ENCODE data around the gene ADGRV1. TPM values are rescaled to one million over a fixed set of nuclear protein-coding genes. Genes with fewer than 3 reads are reported as not detected.
"Not testable (repeated sequence)": the region's sequence is repeated elsewhere in the genome, so short reads cannot be mapped to it uniquely, and the experiment has no call there.

ADGRV1 gene
- polyA plus RNA-seq, 3 donors from 2014 or later: 0.43 TPM; not detected in 2

GRCh38 chr5:90783460-90784333, 225.1 kb downstream of the ADGRV1 start:
- Mint-ChIP-seq H3K4me3 (no peak overlapping the region), H3K4me1 (no peaks in the 10 kb centered on the region)

GRCh38 chr5:90786756-90787155, 228.2 kb downstream of the ADGRV1 start:
- DNase-seq: no peak
- Mint-ChIP-seq H3K27me3 (ENCODE audit: low read depth in 3 of 3) (peaks cover 0 to 5% (median 4%) of the 10 kb centered on the region in 3 donors), H3K36me3 (no peaks in the 10 kb centered on the region), H3K27ac (no peak overlapping the region), H3K4me1 (no peaks in the 10 kb centered on the region), H3K4me3 (no peak overlapping the region), H3K9me3 (no peaks in the 10 kb centered on the region)

More at GRCh38 chr5:90783460-90784333, 225.1 kb downstream of the ADGRV1 start:
- peak; percentile 44 to 61 (median 56) for DNase-seq
- Mint-ChIP-seq H3K36me3 (no peaks in the 10 kb centered on the region), H3K27ac (no peak overlapping the region), H3K27me3 (ENCODE audit: low read depth in 3 of 3) (peaks cover 0 to 4% (median 2%) of the 10 kb centered on the region in 3 donors), H3K9me3 (no peaks in the 10 kb centered on the region)

- H3K36me3 Mint-ChIP-seq: no peaks in the 10 kb centered on the region
- H3K4me3 Mint-ChIP-seq: no peak overlapping the region
These were observed 234.1 kb downstream of the ADGRV1 start for GRCh38 chr5:90792725-90793124.

GRCh38 chr5:90793183-90793582, 234.6 kb downstream of the ADGRV1 start:
- H3K9me3 Mint-ChIP-seq: peaks cover 1 to 19% (median 12%) of the 10 kb centered on the region in 6 donors
- DNase-seq: no peak
- H3K36me3 Mint-ChIP-seq: no peaks in the 10 kb centered on the region
- H3K27ac Mint-ChIP-seq: no peak overlapping the region
- no peak overlapping the region for H3K4me3 Mint-ChIP-seq
- H3K4me1 Mint-ChIP-seq: no peaks in the 10 kb centered on the region
- peaks cover 0 to 11% (median 7%) of the 10 kb centered on the region in 3 donors for H3K27me3 Mint-ChIP-seq (ENCODE audit: low read depth in 3 of 3)

More at GRCh38 chr5:90792725-90793124, 234.1 kb downstream of the ADGRV1 start:
- H3K27me3 Mint-ChIP-seq (ENCODE audit: low read depth in 3 of 3): peaks cover 0 to 11% (median 7%) of the 10 kb centered on the region in 3 donors
- no peak for DNase-seq
- H3K4me1 Mint-ChIP-seq: no peaks in the 10 kb centered on the region
- peaks cover 1 to 18% (median 12%) of the 10 kb centered on the region in 6 donors for H3K9me3 Mint-ChIP-seq
- no peak overlapping the region for H3K27ac Mint-ChIP-seq

GRCh38 chr5:90796919-90797318, 238.3 kb downstream of the ADGRV1 start:
- not testable (repeated sequence) for DNase-seq, H3K4me1 Mint-ChIP-seq, H3K4me3 Mint-ChIP-seq, H3K36me3 Mint-ChIP-seq, H3K27ac Mint-ChIP-seq
- peaks cover 1 to 19% (median 12%) of the 10 kb centered on the region in 6 donors for H3K9me3 Mint-ChIP-seq
- peaks cover 0 to 11% (median 8%) of the 10 kb centered on the region in 3 donors for H3K27me3 Mint-ChIP-seq (ENCODE audit: low read depth in 3 of 3)

GRCh38 chr5:90800082-90800481, 241.5 kb downstream of the ADGRV1 start:
- H3K4me1 Mint-ChIP-seq, H3K36me3 Mint-ChIP-seq, H3K4me3 Mint-ChIP-seq: not testable (repeated sequence)

GRCh38 chr5:90800515-90800914, 241.9 kb downstream of the ADGRV1 start:
- not testable (repeated sequence) for H3K4me1 Mint-ChIP-seq, H3K4me3 Mint-ChIP-seq, H3K27ac Mint-ChIP-seq, DNase-seq, H3K36me3 Mint-ChIP-seq
- Mint-ChIP-seq H3K9me3 (peaks cover 1 to 19% (median 11%) of the 10 kb centered on the region in 6 donors), H3K27me3 (ENCODE audit: low read depth in 3 of 3) (peaks cover 2 to 10% (median 8%) of the 10 kb centered on the region in 3 donors)

More at GRCh38 chr5:90800082-90800481, 241.5 kb downstream of the ADGRV1 start:
- H3K9me3 Mint-ChIP-seq: peaks cover 1 to 19% (median 11%) of the 10 kb centered on the region in 6 donors
- H3K27ac Mint-ChIP-seq, DNase-seq: not testable (repeated sequence)
- peaks cover 2 to 10% (median 8%) of the 10 kb centered on the region in 3 donors for H3K27me3 Mint-ChIP-seq (ENCODE audit: low read depth in 3 of 3)

GRCh38 chr5:90802474-90803317, 244.1 kb downstream of the ADGRV1 start:
- no peak overlapping the region for H3K4me3 Mint-ChIP-seq
- DNase-seq: no peak
- no peak overlapping the region for H3K27ac Mint-ChIP-seq
- H3K4me1 Mint-ChIP-seq: no peaks in the 10 kb centered on the region
- H3K27me3 Mint-ChIP-seq (ENCODE audit: low read depth in 3 of 3): peaks cover 3 to 4% (median 4%) of the 10 kb centered on the region in 3 donors
- H3K36me3 Mint-ChIP-seq: no peaks in the 10 kb centered on the region
- H3K9me3 Mint-ChIP-seq: peaks cover 0 to 1% (median 0%) of the 10 kb centered on the region in 6 donors

GRCh38 chr5:90803381-90803780, 244.8 kb downstream of the ADGRV1 start:
- Mint-ChIP-seq H3K27me3 (ENCODE audit: low read depth in 3 of 3) (peaks cover 3 to 4% (median 4%) of the 10 kb centered on the region in 3 donors), H3K4me3 (no peak overlapping the region), H3K4me1 (no peaks in the 10 kb centered on the region), H3K27ac (no peak overlapping the region), H3K36me3 (no peaks in the 10 kb centered on the region), H3K9me3 (no peaks in the 10 kb centered on the region)
- no peak for DNase-seq

GRCh38 chr5:90803876-90804275, 245.3 kb downstream of the ADGRV1 start:
- H3K9me3 Mint-ChIP-seq: no peaks in the 10 kb centered on the region
- no peaks in the 10 kb centered on the region for H3K36me3 Mint-ChIP-seq
- peaks cover 3 to 4% (median 3%) of the 10 kb centered on the region in 3 donors for H3K27me3 Mint-ChIP-seq (ENCODE audit: low read depth in 3 of 3)
- H3K4me3 Mint-ChIP-seq: no peak overlapping the region
- H3K4me1 Mint-ChIP-seq: no peaks in the 10 kb centered on the region
- DNase-seq: no peak
- no peak overlapping the region for H3K27ac Mint-ChIP-seq

- Mint-ChIP-seq H3K27me3 (ENCODE audit: low read depth in 3 of 3) (peaks cover 0 to 3% (median 2%) of the 10 kb centered on the region in 3 donors), H3K4me3 (no peak overlapping the region), H3K4me1 (no peaks in the 10 kb centered on the region), H3K27ac (no peak overlapping the region), H3K36me3 (no peaks in the 10 kb centered on the region), H3K9me3 (no peaks in the 10 kb centered on the region)
- no peak for DNase-seq
These were observed 248.9 kb downstream of the ADGRV1 start for GRCh38 chr5:90807496-90807895.

- peaks cover 0 to 2% (median 2%) of the 10 kb centered on the region in 3 donors for H3K27me3 Mint-ChIP-seq (ENCODE audit: low read depth in 3 of 3)
These were observed 250.9 kb downstream of the ADGRV1 start for GRCh38 chr5:90809311-90810056.

GRCh38 chr5:90810211-90810610, 251.6 kb downstream of the ADGRV1 start:
- DNase-seq: no peak
- no peak overlapping the region for H3K27ac Mint-ChIP-seq
- no peaks in the 10 kb centered on the region for H3K36me3 Mint-ChIP-seq
- peaks cover 0 to 2% (median 2%) of the 10 kb centered on the region in 3 donors for H3K27me3 Mint-ChIP-seq (ENCODE audit: low read depth in 3 of 3)
- no peaks in the 10 kb centered on the region for H3K4me1 Mint-ChIP-seq
- H3K4me3 Mint-ChIP-seq: no peak overlapping the region
- H3K9me3 Mint-ChIP-seq: no peaks in the 10 kb centered on the region

More at GRCh38 chr5:90809311-90810056, 250.9 kb downstream of the ADGRV1 start:
- Mint-ChIP-seq H3K9me3 (no peaks in the 10 kb centered on the region), H3K4me1 (no peaks in the 10 kb centered on the region), H3K36me3 (no peaks in the 10 kb centered on the region), H3K27ac (no peak overlapping the region), H3K4me3 (no peak overlapping the region)
- DNase-seq: no peak

Measured in immature natural killer cell (primary cell).